Vein endothelial cell (primary cell): ENCODE data around the gene BNIP5. TPM values are rescaled to one million over a fixed set of nuclear protein-coding genes. Genes with fewer than 3 reads are reported as not detected.

Source experiments
- total RNA-seq: library from RNA; depleted of rRNA; stranded (reverse); fragments of >200 nt; gene quantifications from 2 replicates; pipeline ENCODE4 v1.2.3, GENCODE V29; 2012

The BNIP5 gene
- total RNA-seq, result not detected in 2 replicates

GRCh38 chr6:36336779-36337241 lies at the start of gene BNIP5:
Gene BNIP5 (minus strand): TSS chr6:36336888. CDS start chr6:36330690, 6,198 bp downstream.

GRCh38 chr6:36269834-36270705 lies 66.6 kb downstream of the BNIP5 start, which contains the start of gene PNPLA1:
Gene PNPLA1 (plus strand): TSS chr6:36270060. CDS start chr6:36270460, 400 bp downstream.

Other genes with a start within 250 kb of the BNIP5 start
- 3.3 and 4.9 TPM in 2 replicates for gene MAPK13, start 206.4 kb downstream of the BNIP5 start, total RNA-seq
- 20.5 and 20.6 TPM in 2 replicates for gene BRPF3, start 140.1 kb downstream of the BNIP5 start, total RNA-seq
- gene PNPLA1, start 66.8 kb downstream of the BNIP5 start, total RNA-seq, result not detected in 2 replicates
- gene ETV7, start 50.8 kb upstream of the BNIP5 start, total RNA-seq, result 0.33 and 0.48 TPM in 2 replicates
- gene PXT1, start 106.0 kb upstream of the BNIP5 start, total RNA-seq, result under 0.01 TPM in 1 of 2 replicates, not detected in the other
- 78.7 and 90.8 TPM in 2 replicates for gene KCTD20, start 106.1 kb upstream of the BNIP5 start, total RNA-seq
- 14.0 and 21.6 TPM in 2 replicates for gene STK38, start 210.6 kb upstream of the BNIP5 start, total RNA-seq